HG03196 (cell line): ENCODE results near the gene SMG1.
"Not testable (repeated sequence)": the region's sequence is repeated elsewhere in the genome, so short reads cannot be mapped to it uniquely, and the experiment has no call there.

ENCODE experiments used
- ATAC-seq: cut with Tn5 transposase; IDR thresholded peaks from one replicate; pipeline ENCODE4 v1.9.1; 2021; ENCODE audit not compliant: unreplicated experiment

SMG1 gene

DNA sequence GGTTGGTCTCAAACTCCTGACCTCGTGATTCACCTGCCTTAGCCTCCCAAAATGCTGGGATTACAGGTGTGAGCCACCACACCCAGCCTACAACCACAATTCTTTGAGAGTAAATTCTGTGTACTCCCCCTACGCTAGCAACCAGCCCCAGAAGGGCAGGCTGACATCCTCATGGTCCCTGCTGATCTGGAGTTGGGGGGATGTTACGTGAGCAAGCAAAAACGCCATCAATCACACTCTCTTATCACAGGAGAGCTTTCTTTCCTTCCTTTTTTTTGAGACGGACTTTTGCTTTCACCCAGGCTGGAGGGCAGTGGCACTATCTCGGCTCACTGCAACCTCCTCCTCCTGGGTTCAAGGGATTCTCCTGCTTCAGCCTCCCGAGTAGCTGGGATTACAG lies 154.0 kb downstream of the SMG1 start:
- ATAC-seq, result not testable (repeated sequence)

DNA sequence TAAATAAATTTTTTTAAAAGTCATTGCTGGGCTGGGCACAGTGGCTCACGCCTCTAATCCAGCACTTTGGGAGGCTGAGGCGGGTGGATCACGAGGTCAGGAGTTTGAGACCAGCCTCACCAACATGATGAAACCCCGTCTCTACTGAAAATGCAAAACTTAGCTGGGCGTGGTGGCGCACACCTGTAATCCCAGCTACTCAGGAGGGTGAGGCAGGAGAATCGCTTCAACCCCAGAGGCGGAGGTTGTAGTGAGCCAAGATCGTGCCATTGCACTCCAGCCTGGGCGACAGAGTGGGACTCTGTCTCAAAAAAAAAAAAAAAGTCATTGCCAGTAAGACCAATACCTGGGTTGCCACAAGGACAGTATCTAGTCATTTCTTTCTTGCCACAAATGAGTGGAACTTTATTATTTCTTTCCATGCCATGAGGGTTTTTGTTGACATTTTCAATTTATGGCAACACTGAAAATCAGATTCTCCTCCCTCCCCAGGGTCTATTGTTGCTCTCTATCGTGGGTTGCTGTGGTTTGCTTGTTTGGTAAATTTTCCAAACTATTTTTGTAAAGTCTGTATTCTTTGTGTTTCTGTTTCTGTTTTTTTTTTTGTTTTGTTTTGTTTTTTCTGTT lies 155.8 kb downstream of the SMG1 start:
- ATAC-seq, result not testable (repeated sequence)

DNA sequence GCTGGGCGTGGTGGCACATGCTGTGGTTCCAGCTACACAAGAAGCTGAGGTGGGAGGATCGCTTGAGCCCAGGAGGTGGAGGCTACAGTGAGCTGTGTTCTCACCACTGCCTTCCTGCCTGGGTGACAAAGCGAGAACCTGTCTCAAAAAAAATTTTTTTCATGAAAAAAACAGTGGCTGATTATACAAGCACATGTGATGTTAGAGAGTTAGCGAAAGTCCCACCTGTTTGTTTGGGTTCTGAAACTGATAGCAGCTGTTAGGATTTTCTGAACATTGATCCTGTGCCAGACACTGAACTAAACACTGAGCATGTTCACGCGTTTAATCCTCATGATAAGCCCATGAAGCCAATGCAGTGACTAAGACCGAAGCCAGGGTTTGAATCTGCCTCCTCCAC lies 159.0 kb downstream of the SMG1 start:
- not testable (repeated sequence) for ATAC-seq

DNA sequence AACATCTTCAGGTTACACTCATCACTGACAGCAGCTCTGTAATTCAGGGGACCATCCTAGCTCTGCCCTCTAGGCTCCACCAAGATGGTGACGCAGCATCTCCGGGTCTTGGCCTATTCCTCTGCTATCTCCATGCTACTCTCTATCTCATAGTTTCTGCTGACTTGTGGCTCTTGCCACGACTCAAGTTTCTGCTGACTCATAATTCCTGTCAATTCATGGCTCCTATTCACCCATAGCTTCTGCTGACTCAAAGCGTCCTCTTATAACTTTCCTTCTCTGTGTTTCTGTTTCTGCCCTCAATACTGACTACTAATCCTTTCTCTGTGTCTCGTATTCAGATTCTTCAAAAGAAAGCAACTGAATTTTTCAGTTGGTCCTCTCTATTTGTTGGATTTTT lies 163.5 kb downstream of the SMG1 start:
- ATAC-seq, result not testable (repeated sequence)

DNA sequence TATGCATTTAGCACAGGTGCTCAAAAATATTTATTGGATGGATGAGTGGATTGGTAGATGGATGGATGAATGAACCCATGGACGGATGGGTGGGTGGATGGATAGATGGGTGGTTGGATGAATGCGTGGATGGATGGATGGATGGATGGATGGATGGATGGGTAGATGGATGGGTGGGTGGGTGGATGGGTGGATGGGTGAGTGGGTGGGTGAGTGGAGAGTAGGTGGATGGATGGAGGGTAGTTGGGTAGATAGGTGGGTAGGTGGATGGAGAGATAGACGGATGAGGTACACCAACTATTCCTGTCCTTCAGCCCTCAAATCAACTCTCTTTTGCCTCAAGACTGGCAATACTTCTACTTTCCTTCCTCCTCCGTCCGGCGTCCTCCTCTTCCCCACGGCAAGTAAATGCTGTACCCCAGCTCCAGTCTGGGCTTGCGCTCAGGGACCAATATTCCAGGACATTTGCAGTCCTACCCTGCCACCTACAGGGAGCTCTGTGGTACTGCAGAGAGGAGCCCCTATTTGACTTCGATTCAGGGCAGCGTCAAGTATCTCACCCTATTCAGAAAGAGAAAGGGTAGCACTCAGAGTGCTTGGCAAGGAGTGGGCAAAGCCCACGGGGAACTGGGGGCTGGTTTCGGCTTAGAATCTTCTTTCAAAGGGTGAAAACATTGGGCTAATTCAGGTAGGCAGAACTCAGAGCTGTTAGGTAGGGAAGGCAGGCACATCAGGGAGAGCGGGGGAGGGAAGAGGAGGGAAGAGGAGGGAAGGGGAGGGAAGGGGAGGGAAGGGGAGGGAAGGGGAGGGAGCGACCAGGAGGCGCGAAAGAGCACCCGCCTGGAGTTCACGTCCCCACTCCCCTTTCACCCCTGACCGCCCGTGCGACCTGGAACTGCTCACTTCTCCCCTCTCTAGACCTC lies 166.3 kb downstream of the SMG1 start:
- peak; percentile 52 for ATAC-seq

DNA sequence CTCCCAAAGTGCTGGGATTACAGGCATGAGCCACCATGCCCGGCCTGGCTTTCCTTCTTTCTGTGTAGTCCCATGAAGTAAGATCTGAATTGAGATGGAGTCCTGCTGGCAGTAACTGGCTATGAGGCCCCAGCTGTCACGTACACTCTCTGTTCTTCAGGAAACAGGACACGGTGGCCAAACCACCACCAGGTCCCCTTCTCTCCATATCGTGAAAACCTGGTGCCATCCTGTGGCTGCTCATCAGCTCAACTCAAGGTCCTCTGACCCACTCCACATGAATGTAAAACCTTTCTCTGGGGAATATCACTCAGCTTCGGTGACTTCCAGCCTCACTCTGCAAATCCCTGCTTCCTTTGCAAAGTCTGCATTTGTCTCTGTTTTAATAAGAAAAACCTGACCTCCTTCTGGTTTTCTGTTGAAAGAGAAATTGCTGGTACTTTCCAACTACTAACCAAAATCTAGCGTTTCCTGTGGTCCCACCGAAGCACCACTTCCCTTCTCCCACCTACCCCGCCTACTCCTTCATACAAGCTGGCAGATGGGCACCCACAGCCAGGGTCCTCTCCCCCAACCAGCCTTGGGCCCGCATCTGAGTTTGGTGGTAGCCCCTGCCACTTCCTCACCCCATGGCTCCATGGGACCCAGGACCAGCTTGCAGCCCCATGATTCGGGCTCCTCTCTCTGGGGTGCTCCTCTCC lies 168.1 kb downstream of the SMG1 start:
- ATAC-seq, result not testable (repeated sequence)

DNA sequence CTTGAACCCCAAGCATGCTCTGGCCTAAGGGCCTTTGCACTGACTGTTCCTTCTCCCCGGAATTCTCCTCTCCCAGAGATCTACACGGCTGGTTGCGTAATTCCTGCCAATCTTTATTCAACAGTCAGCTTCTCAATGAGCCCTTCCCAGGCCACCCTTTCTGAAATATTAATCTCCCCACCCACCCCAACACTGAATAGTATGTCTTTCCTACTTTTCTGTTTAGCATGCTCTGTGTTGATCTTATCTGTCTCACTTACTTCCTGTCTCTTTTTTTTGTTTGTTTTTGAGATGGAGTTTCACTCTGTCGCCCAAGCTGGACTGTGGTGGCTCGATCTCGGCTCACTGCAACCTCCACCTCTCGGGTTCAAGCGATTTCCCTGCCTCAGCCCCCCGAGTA lies 169.6 kb downstream of the SMG1 start:
- not testable (repeated sequence) for ATAC-seq
